Lower leg skin (tissue), 3 donors: ENCODE data around the gene BRICD5.

Source experiments
- POLR2A ChIP-seq, 2 donors: fragments of 450-650 bp; IDR thresholded peaks; one replicate each; pipeline ENCODE4 v1.6.1; 2016 to 2017; ENCODE audit warnings: antibody characterized with exemption in 2 of 2, mild to moderate bottlenecking in 1 of 2, moderate library complexity in 1 of 2
- TF ChIP-seq, protein P1 (sequence below), 3 donors: fragments of 450-650 bp; IDR thresholded peaks; one replicate each; pipeline ENCODE4 v1.5.1; 2016; ENCODE audit warnings: antibody characterized with exemption in 3 of 3, mild to moderate bottlenecking in 3 of 3, moderate library complexity in 2 of 3

DNA sequence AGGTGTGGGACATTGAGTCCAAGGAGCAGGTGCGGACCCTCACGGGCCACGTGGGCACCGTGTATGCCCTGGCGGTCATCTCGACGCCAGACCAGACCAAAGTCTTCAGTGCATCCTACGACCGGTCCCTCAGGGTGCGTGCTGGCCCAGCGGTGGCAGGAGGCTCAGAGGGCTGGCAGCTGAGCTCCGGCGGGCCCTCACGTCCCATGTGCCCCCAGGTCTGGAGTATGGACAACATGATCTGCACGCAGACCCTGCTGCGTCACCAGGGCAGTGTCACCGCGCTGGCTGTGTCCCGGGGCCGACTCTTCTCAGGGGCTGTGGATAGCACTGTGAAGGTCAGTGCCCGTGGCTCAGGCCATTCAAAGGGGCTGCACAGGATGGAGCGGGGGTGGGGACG lies 34.6 kb downstream of the BRICD5 start:
- TF ChIP-seq, protein P1, sequence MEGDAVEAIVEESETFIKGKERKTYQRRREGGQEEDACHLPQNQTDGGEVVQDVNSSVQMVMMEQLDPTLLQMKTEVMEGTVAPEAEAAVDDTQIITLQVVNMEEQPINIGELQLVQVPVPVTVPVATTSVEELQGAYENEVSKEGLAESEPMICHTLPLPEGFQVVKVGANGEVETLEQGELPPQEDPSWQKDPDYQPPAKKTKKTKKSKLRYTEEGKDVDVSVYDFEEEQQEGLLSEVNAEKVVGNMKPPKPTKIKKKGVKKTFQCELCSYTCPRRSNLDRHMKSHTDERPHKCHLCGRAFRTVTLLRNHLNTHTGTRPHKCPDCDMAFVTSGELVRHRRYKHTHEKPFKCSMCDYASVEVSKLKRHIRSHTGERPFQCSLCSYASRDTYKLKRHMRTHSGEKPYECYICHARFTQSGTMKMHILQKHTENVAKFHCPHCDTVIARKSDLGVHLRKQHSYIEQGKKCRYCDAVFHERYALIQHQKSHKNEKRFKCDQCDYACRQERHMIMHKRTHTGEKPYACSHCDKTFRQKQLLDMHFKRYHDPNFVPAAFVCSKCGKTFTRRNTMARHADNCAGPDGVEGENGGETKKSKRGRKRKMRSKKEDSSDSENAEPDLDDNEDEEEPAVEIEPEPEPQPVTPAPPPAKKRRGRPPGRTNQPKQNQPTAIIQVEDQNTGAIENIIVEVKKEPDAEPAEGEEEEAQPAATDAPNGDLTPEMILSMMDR (IDR thresholded peaks at IDR 0.05) = no peak
- no peak for TF ChIP-seq POLR2A (IDR thresholded peaks at IDR 0.05)
